SH-SY5Y (cell line): ENCODE results near the gene PFKFB2.

Source experiments
- GATA2 ChIP-seq: IDR thresholded peaks from 2 replicates; pipeline ENCODE4 v1.6.1; 2011; ENCODE audit warnings: mild to moderate bottlenecking, low read depth, low read length
- GATA3 ChIP-seq: IDR thresholded peaks from 2 replicates; pipeline ENCODE4 v1.6.1; 2011; ENCODE audit warnings: low read depth, mild to moderate bottlenecking, low read length, moderate library complexity

DNA sequence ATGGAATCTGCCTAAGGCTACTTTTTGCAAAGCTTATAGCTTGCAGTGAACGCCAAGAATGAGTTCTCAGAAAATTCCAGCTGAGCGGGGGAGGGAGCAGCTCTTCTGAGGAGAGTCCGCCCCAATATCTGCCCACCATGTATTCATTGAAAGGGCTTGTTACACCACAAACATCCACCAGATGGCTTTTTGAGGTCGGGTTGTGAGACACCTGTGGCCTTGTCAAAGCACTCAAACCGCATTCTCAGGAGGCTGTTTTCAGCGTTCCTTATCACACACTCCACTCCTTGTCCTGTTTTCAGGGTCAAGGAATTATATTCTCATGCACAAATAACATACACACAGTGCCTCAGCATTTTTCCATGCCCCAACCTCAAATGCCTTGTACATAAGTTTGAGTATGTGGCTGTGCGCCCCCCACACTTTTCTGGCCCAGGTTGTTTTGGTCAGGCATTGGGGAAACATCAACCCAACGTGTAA is 31.7 kb downstream of the PFKFB2 start:
- no peak for TF ChIP-seq GATA3
- TF ChIP-seq GATA2, result no peak
